ENCODE measurements around the gene WEE2.

DNA sequence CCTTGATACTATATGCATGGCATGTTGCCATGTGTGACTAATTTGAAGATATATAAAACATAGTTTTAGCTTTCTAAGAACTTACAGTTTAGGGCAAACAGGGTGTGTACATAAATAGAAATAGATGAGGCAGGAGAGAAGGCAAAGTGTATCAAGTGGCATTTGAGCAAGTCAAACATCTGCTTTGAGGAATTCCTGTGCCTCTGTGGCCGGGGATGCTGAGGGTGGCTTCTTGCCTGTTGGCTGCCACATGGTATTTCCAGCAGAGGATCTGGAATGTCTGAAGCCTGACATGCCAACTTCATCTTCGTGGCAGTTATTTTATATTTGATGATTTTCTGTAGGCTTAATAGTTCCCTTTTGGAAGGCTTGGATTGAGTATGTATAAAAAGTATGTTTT, 36.0 kb downstream of the WEE2 start:
- TF ChIP-seq REST (IDR thresholded peaks at IDR 0.05; ENCODE audit: insufficient read depth in 1 of 2, low read depth in 2 of 2, low read length in 2 of 2) (no peak), POLR2AphosphoS5 (IDR thresholded peaks at IDR 0.05; ENCODE audit: low read depth, low read length) (no peak), SIN3A (IDR thresholded peaks at IDR 0.05; ENCODE audit: borderline replicate concordance, insufficient read depth, low read length) (no peak), FOXP2 (optimal IDR thresholded peaks at IDR 0.05; ENCODE audit: borderline replicate concordance, extremely low read depth, extremely low read length, insufficient read depth) (no peak), TAF1 (IDR thresholded peaks at IDR 0.05; ENCODE audit: borderline replicate concordance, insufficient read depth, low read length) (no peak)

All from PFSK-1 (cell line).